D721Med (cell line): Measurements from ENCODE around the gene SLC25A44.

Experiments used
- DNase-seq: peaks from one replicate; pipeline ENCODE4 v3.0.0; 2011; ENCODE audit warnings: low spot score; ENCODE audit not compliant: insufficient read length
- FAIRE-seq: peaks from 2 replicates; lab custom pipeline; 2011; peaks lifted over from hg19 to GRCh38; lab: Jason Lieb, UNC
- TF ChIP-seq, protein P1 (sequence below): IDR thresholded peaks from 2 replicates; pipeline ENCODE4 v1.5.1; 2012; ENCODE audit warnings: mild to moderate bottlenecking, control low read depth; ENCODE audit not compliant: insufficient read depth; ENCODE audit errors: missing control alignments

Gene SLC25A44

DNA sequence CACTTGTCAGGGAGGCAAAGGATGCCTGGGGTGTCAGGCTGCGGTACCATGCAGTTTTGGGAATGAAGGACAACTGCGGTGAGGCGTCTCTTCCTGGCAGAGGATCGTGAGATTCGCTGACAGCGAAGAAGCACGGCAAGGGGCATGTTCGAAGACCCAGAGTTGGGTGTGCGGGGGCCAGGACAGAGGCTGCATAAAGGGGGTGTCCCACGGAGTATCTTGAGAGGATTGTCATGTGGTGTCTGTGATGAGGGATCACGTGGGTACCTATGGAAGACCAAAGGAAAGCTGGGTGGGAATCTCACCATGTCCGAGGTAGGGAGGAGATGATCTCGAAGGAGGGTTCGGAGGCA is 372 bp downstream of the SLC25A44 start:
- peak; percentile 29 for DNase-seq
- peak; percentile 11 for FAIRE-seq
- TF ChIP-seq, protein P1, sequence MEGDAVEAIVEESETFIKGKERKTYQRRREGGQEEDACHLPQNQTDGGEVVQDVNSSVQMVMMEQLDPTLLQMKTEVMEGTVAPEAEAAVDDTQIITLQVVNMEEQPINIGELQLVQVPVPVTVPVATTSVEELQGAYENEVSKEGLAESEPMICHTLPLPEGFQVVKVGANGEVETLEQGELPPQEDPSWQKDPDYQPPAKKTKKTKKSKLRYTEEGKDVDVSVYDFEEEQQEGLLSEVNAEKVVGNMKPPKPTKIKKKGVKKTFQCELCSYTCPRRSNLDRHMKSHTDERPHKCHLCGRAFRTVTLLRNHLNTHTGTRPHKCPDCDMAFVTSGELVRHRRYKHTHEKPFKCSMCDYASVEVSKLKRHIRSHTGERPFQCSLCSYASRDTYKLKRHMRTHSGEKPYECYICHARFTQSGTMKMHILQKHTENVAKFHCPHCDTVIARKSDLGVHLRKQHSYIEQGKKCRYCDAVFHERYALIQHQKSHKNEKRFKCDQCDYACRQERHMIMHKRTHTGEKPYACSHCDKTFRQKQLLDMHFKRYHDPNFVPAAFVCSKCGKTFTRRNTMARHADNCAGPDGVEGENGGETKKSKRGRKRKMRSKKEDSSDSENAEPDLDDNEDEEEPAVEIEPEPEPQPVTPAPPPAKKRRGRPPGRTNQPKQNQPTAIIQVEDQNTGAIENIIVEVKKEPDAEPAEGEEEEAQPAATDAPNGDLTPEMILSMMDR = no peak

DNA sequence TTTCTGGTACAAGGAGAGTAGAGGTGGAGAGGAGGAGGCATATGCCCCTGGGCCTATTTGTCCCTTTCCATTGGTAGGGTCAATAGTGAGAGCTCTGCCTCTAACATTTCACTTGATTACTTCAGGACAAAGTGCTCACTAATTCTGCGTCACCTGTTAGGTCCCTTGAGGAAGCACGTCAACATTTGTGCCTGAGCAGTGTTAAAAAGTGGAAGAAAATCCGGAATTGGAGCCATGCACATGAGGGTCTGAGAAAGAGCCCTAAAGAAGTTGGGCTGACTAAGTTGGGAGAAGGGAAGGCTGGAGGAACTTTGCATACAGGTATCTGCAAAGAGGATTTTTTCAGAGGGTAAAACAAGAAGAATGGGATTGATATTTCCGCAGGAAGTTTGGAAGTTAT is 1.9 kb downstream of the SLC25A44 start:
- peak; percentile 7 for DNase-seq
- no peak for FAIRE-seq
- TF ChIP-seq, protein P1 = no peak

DNA sequence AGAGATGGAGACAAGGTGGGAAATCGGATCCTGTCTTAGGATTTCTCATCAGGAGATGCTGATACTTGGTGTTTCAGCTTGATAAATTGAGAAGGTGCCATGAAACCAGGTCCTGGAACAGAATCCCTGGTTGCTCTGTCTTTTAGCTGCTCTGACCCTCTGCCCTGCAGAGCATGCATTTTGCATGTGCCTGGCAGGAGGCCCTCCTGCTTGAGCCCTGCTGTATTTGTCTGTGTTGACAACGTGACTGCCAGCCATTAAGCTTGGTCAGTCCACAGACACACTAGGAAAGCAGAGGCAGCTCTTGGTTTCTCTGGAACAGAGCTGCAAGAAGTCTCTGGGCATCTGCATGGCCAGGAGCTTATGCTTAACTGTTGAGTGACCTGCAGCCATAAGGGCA is 2.5 kb downstream of the SLC25A44 start:
- FAIRE-seq (no peak), DNase-seq (no peak)
- TF ChIP-seq, protein P1 = no peak

DNA sequence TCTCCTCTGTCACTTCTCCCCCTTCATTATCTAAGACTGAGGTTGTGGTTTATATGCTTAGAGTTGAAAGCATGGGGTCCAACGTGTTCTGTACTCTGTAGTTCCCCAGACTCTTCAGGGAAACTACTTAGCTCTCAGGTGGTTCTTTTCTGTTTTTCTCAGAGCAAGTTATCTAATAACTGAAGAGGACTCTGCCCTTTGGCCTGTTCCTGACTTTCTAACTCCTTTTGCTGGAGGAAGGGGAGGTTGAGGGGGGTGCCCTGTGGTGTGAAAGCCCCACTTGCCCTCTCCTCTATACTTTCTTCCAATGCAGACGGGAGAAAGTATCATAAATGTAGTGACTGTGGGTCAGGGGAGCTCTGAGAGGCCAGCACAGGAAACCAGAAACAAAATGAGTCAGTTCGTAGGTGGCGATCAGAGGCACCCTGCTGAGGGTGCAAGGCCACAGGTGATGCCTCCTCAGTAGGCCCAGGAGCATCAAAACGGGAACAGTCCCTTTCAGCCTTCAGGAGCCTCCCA is 5.0 kb downstream of the SLC25A44 start:
- FAIRE-seq (no peak), DNase-seq (peak; percentile 1)
- TF ChIP-seq, protein P1 = no peak

DNA sequence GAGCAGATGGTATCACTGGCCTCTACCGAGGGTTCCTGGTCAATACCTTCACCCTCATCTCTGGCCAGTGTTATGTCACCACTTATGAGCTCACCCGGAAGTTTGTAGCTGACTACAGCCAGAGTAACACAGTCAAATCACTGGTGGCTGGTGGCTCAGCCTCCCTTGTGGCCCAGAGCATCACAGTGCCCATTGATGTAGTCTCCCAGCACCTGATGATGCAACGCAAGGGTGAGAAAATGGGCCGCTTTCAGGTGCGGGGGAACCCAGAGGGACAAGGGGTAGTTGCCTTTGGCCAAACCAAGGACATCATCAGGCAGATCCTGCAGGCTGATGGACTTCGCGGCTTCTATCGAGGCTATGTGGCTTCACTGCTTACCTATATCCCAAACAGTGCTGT is 6.1 kb downstream of the SLC25A44 start:
- peak; percentile 5 for DNase-seq
- TF ChIP-seq, protein P1 = no peak
- no peak for FAIRE-seq

DNA sequence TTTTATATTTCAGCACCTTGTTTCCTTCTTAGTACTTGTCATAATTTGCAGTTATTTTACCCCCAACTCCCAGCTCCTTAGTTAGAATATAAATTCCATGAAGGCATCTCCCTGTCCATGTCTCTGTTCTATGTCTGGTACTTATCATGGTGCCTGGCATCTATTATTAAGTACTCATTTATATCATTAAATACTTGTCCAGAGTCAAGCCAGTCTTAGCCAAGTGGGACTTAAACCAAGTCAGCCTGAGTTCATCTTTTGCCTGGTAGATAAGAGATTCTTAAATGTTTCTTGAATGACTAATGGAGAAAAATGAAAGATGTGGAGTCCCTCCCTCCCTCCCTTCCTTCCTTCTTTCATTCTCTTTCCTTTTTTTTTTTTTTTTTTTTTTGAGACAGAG is 9.4 kb downstream of the SLC25A44 start:
- no peak for DNase-seq
- no peak for FAIRE-seq
- TF ChIP-seq, protein P1 = no peak

DNA sequence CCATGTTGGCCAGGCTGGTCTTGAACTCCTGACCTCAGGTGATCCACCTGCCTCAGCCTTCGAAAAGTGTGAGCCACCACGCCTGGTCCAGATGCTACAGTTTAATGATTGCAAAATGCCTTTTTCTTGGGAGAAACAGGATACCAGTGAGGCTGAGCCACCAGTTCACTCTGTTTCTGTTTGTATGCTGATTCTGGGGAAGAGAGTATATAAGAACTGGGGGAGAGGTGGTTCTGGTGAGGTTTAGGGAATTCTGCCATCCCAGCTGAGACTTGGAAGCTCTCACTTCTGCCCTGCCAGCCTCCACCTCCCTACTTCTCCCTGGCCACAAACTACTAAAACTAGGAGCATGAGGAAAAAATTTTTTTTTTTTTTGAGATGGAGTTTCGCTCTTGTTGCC is 10.8 kb downstream of the SLC25A44 start:
- TF ChIP-seq, protein P1 = no peak
- DNase-seq (peak; percentile 1), FAIRE-seq (no peak)
